ES-I3 (cell line): ENCODE measurements around the gene SPDYE3.
"Not testable (repeated sequence)": the region's sequence is repeated elsewhere in the genome, so short reads cannot be mapped to it uniquely, and the experiment has no call there.

Experiments used
- H3K36me3 ChIP-seq: 2 replicates; pipeline ENCODE4 v1.6.1; 2013; ENCODE audit warnings: mild to moderate bottlenecking, low read length, control low read depth, moderate library complexity; ENCODE audit not compliant: insufficient read depth
- H3K4me1 ChIP-seq: 2 replicates; pipeline ENCODE4 v1.6.1; 2013; ENCODE audit warnings: mild to moderate bottlenecking, control low read depth, low read length; ENCODE audit not compliant: insufficient read depth
- H3K9ac ChIP-seq: 2 replicates; pipeline ENCODE4 v1.6.1; 2013; ENCODE audit warnings: low read depth, mild to moderate bottlenecking, low read length, moderate library complexity
- H3K9me3 ChIP-seq: 2 replicates; pipeline ENCODE4 v1.6.1; 2013; ENCODE audit warnings: mild to moderate bottlenecking, low read length, moderate library complexity; ENCODE audit not compliant: control insufficient read depth, insufficient read depth

The SPDYE3 gene

DNA sequence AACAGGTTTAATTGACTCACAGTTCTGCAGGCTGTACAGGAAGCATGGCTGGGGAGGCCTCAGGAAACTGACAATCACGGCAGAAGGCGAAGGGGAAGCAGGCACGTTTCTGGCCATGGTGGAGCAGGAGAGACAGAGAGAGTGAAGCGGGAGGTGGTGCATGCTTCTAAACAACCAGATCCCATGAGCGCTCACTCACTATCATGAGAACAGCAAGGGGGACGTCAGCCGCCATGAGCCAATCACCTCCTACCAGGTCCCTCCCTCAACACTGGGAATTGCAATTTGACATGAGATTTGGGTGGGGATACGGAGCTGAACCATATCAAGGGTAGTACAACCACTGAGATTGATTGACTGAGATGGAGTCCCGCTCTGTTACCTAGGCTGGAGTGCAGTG, 18.2 kb downstream of the SPDYE3 start:
- H3K9me3 ChIP-seq = not testable (repeated sequence)

DNA sequence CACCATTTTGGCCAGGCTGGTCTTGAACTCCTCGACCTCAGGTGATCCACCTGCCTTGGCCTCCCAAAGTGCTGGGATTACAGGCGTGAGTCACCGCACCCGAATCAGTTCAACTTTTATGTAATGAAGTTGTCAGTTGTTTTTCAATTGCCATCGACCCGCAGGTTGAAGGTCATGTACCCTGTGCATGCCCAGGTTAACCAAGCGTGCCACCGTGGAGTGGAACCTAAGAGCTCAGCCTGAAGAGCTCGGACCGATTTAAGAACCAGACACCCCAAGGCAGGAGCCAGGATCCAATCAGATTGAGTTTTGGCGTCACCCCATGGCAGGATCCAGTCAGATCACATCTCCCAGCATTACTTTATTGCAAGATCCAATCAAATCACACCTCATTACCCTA, 19.4 kb downstream of the SPDYE3 start:
- not testable (repeated sequence) for H3K4me1 ChIP-seq, H3K9me3 ChIP-seq, H3K36me3 ChIP-seq, H3K9ac ChIP-seq

More for the DNA sequence above, 18.2 kb downstream of the SPDYE3 start:
- not testable (repeated sequence) for H3K36me3 ChIP-seq, H3K4me1 ChIP-seq, H3K9ac ChIP-seq

DNA sequence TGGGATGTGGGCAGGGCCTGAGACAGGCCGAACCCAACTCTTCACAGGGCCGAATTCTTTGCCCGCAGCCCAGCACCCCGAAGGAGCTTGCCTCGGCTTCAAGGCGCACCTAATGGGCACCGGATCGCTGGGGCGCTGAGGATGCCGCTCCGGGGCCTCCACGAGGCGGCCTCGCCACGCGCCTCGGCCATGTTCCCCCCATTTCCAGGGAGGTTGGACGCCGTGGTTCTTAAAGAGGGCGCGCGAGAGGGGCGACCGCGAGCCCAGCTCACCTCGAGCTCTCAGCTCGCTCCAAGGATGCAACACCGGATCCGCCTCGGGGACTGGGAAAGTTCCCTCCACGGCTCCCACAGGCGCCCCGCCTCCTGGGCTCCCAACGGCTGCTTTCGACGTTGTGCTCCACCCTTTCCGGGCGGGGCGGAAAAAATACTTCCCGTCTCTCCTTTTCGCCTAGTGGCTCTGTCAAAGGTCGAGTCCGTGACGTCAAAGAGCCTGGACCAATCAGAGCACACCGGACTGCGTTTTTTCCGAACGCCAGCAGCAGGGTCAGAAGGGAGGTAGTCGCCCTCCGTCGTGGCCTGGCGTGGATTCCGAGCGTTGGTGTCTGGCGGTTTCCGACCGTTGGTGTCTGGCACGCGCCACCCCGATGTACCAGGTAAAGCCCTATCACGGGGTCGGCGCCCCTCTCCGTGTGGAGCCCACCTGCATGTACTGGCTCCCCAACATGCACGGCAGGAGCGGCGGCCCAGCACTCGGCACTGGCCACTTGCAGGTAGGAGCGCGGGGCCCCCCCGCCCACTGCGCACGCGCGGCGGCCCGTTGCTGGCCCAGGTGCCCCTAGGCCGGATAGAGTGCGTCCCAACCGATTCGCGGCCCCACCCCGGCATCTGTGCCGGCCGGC, 28.3 kb downstream of the SPDYE3 start:
- H3K4me1 ChIP-seq, H3K36me3 ChIP-seq, H3K9me3 ChIP-seq: not testable (repeated sequence)
- peak overlapping the region; percentile 76 for H3K9ac ChIP-seq

DNA sequence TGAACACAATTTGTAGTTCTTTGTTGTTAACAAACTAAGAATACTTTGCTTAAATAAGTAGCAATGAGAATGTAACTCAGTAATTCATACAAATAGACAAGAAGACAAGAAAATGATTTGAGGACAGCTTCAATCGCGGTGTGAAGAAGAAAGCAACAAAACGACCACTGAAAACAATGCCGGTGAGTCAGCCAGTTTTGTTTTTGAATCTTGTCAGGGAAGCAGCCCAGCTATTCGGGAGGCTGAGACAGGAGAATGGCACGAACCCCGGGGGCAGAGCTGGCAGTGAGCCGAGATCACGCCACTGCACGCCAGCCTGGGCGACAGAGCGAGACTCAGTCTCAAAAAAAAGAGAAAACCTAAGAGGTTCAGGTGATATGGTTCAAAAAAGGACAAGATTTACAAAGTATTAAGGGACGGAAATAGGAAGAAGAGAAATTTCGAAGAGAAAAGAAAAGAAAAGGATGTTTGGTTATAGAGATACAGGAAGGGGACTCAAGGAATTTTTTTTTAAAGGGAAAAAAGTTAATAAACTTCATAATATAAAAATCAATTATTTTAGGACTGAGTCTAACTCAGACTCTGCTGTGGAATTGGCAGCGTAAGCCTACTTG, 30.7 kb downstream of the SPDYE3 start:
- not testable (repeated sequence) for H3K9ac ChIP-seq, H3K4me1 ChIP-seq, H3K9me3 ChIP-seq, H3K36me3 ChIP-seq

DNA sequence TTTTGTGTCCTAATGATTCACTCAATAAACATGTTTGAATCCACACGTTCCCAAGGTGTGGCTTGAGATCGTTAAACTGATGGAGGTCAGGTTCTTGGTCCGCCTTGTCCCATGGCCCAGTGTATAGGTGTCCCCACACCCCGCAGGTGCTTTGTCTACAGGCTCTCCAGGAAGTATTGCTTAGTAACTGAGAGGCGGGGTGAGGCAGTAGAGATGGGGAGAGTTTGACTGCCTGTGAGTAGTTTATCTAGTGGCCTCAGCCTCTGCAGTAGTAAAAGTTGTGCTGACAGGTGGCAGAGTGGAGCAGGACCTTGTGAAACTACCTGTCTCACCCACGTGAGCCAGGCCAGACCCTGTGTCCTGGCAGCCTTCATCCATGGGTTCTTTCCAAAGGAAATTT, 33.8 kb downstream of the SPDYE3 start:
- H3K9me3 ChIP-seq, H3K9ac ChIP-seq, H3K4me1 ChIP-seq: not testable (repeated sequence)
- peaks cover 15% of the 10 kb centered on the region for H3K36me3 ChIP-seq

DNA sequence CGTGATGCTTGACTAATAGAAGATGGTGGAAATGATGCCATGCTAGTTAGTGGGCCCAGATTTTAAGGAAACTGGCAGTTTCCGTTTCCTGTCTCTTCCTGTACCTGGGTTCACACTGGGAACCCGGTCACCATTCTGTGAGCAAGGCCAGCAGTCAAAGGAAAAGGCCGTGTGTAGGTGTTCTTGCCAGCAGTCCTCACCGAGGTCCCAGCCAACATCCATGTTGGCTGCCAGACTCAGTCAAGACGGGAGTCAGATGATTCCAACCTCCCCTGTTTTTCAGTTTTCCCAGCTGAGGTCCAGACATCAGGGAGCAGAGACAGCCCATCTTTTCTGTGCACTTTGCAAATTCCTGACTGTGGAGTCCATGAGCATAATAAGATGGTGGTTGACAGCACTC, 35.3 kb downstream of the SPDYE3 start:
- Histone ChIP-seq H3K9me3 (no peaks in the 10 kb centered on the region), H3K9ac (no peak overlapping the region), H3K36me3 (peaks cover 30% of the 10 kb centered on the region), H3K4me1 (no peaks in the 10 kb centered on the region; the same call in 1 of the 2 replicates)

DNA sequence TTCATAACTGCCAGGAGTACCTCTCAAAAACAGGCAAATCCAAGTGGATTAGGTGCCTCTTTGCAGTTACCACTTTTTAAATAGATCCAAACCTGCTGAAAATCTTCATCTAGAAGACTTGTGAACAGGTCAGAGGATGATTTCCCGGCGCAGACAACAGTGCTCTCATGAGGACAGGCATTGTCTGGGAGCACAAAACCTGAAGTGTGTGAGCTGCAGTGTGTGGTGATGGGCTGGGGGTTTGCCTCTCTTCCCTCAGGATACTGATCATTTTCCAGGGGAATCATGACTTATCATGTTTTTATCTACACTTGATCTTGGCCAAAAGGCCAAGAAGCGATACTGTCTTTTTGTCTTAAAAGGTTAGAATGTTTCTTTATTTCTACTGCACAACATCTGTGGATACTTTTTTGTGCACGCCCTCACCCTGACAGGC, 36.6 kb downstream of the SPDYE3 start:
- not testable (repeated sequence) for H3K9me3 ChIP-seq, H3K4me1 ChIP-seq, H3K9ac ChIP-seq
- H3K36me3 ChIP-seq = peaks cover 32% of the 10 kb centered on the region

DNA sequence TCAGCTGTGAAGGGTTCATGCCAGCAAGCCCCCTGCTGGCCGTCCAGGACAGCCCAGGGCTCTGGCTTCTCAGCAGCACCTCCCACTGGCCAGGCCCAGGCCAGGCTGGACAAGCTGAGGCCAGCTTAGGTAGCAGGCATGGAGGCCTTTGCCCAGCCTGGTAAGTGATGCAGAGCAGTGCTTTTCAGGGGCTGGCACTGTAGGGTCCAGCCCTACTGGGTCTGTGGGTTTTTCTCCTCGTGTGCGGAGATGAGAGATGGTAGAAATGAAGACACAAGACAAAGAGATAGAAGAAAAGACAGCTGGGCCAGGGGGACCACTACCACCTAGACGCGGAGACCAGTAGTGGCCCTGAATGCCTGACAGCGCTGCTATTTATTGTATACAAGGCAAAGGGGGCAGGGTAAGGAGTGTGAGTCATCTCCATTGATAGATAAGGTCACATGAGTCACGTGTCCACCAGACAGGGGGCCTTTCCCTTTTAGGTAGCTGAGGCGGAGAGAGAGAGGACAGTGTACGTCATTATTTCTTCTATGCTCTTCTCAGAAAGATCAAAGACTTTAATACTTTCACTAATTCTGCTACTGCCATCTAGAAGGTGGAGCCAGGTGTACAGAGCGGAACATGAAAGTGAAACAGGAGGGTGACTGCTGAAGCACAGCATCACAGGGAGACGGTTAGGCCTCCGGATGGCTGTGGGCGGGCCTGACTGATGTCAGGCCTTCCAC, 37.2 kb downstream of the SPDYE3 start:
- H3K36me3 ChIP-seq = peaks cover 33% of the 10 kb centered on the region
- H3K9me3 ChIP-seq, H3K4me1 ChIP-seq, H3K9ac ChIP-seq: not testable (repeated sequence)

DNA sequence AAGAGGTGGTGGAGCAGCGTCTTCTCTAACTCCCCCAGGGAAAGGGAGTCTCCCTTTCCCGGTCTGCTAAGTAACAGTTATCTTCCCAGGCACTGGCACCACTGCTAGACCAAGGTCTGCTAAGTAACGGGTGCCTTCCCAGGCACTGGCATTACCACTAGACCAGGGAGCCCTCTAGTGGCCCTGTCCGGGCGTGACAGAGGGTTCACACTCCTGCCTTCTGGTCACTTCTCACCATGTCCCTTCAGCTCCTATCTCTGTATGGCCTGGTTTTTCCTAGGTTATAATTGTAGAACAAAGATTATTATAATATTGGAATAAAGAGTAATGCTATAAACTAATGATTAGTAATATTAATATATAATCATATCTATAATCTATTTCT, 37.8 kb downstream of the SPDYE3 start:
- H3K9me3 ChIP-seq, H3K4me1 ChIP-seq, H3K9ac ChIP-seq: not testable (repeated sequence)
- peaks cover 35% of the 10 kb centered on the region for H3K36me3 ChIP-seq

DNA sequence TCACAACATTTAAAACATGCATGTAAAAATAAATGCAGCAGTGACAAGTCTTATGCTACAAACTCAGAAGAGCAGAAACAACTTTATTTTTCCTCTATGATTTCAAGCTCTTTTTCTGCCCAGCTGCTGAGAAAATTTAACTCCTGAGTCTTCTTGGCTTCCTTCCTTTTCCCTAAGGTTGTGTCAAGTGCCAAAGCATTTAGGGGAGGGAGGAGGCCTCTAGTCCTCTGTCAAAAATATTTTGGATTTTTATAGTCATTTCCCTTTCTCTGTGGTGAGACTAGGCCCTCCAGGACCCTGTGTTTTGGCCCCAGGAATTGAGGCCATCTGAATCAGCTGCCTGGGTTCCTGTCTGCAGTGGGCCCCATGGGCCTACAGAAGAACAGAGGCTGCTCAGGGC, 39.4 kb downstream of the SPDYE3 start:
- no peak overlapping the region for H3K9ac ChIP-seq
- no peaks in the 10 kb centered on the region; the same call in 1 of the 2 replicates for H3K4me1 ChIP-seq
- H3K36me3 ChIP-seq = peaks cover 40% of the 10 kb centered on the region
- H3K9me3 ChIP-seq = no peaks in the 10 kb centered on the region

DNA sequence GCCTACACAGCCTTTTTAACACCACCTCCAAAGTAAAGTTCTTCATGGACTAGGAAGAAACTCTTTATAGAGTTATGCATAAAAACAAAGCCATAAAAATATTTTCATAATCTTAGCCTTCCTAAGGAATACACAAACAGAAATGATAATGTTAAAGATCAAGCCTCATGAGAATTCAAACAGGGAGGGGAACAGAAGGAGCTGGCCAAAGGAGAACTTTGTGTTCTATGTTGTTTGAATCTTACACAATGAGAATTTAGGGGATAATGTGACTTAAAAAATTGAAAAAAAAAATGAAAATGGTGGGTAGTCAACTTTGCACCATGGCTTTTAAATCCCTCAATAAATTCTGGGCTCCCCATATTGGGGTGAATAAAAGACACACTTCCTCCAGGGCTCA, 41.3 kb downstream of the SPDYE3 start:
- no peak overlapping the region for H3K9ac ChIP-seq
- H3K9me3 ChIP-seq = no peaks in the 10 kb centered on the region
- H3K36me3 ChIP-seq = peaks cover 36% of the 10 kb centered on the region
- no peaks in the 10 kb centered on the region; the same call in 1 of the 2 replicates for H3K4me1 ChIP-seq

DNA sequence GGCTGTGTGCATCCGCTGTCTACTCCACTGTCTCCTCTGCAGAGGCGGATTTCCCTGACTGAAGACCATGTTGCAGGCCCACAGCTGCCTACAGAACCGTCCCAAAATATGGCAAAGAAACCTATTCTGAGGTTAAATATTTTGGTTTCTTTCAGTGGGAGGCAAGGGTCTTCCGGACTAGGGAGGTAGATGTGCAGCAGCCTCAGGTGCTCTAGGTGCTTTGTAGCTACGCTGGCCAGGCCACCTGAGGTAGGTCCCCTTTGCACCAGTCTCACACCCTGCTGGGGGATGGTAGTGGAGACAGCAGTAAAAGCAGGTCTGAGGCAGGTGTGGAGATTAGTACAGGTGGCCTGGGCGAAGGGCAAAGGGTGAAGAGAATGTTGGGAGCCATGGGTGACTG, 42.3 kb downstream of the SPDYE3 start:
- Histone ChIP-seq H3K4me1 (no peaks in the 10 kb centered on the region), H3K9ac (no peak overlapping the region), H3K36me3 (peaks cover 37% of the 10 kb centered on the region)

DNA sequence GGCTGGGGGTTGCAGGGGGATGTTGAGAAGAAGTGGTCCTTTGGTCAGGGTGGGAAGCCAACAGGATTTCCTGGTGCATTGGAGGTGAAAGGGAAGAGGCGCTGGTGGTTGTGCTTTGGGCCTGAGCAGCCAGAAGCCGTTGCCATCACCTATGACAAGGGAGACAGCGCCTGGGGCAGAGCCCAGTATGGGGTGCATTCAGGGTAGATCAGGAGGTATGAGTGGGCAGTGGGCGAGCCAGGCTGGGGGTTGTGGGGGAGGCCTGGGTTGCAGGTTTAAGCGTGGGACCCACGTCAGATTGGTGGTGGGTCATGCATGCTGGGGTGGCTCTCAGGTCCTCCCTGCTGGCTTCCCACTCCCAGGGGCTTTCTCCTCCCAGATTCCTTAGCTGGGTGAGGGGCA, 44.2 kb downstream of the SPDYE3 start:
- Histone ChIP-seq H3K4me1 (no peaks in the 10 kb centered on the region), H3K9me3 (no peaks in the 10 kb centered on the region), H3K36me3 (peaks cover 29% of the 10 kb centered on the region), H3K9ac (no peak overlapping the region)

More for the DNA sequence above, 42.3 kb downstream of the SPDYE3 start:
- no peaks in the 10 kb centered on the region for H3K9me3 ChIP-seq

DNA sequence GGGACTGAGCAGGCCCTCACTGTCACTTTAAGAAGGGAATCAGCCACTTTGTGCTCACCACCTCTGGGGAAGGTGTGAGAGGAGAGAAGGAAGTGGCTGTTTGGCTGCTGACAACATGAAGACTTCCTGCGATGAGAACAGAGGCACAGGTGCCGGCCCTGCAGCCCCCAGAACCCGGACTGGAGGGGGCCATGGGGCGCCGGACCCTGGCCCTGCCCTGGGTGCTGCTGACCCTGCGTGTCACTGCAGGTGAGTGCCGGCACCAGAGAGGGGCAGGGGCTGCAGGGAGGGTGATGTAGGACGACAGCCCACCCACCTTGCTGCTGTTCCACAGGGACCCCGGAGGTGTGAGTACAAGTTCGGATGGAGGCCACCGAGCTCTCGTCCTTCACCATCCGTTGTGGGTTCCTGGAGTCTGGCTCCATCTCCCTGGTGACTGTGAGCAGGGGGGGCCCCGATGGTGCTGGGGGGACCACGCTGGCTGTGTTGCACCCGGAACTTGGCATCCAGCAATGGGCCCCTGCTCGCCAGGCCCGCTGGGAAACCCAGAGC, 44.8 kb downstream of the SPDYE3 start:
- not testable (repeated sequence) for H3K9ac ChIP-seq, H3K9me3 ChIP-seq, H3K4me1 ChIP-seq
- peaks cover 23% of the 10 kb centered on the region for H3K36me3 ChIP-seq
